GM21381 (cell line): Measurements from ENCODE around the gene APEH.
"Not testable (repeated sequence)": the region's sequence is repeated elsewhere in the genome, so short reads cannot be mapped to it uniquely, and the experiment has no call there.

Experiments
- ATAC-seq: cut with Tn5 transposase; IDR thresholded peaks from one replicate; pipeline ENCODE4 v1.9.1; 2021; ENCODE audit warnings: mild to moderate bottlenecking, moderate library complexity; ENCODE audit not compliant: unreplicated experiment

APEH gene

DNA sequence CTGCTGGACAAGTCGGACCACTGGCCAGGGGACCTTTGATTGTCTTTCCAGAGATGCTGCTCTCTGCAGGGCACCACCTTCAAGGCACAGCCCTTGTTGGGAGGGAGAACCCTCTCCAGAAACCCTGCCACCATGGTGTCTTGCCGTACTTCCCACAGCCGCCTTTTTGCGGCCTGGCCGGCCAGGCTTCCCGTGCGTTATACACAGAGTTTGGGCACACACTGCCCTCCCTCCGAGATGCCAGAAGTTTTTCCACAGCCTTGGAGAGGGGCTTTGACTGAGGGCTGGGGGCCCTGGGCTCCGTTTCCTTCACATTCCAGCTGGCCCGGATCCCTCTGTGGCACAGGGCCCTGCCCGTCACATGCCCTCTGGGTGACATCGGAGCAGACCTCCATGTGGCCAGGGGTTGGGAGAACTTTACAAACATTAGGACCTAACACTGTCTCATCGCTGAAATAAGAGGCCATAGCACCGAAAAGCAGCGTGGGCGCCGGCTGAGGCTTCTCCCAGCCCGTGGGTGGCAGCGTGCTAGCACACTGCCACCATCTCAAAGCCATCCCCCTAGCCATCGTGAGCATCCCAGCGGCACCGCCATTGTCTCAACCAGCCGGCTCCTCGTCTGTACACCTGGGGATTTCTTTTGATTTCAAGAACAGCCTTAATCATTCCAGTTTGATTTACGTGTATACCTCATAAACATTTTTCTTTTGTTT lies 6.3 kb upstream of the APEH start:
- ATAC-seq = no peak

- ATAC-seq = no peak
Observed at GRCh38 chr3:49668414-49668797, 5.7 kb upstream of the APEH start.

GRCh38 chr3:49668861-49669260 lies 5.3 kb upstream of the APEH start:
- ATAC-seq = no peak

GRCh38 chr3:49669352-49669751 lies 4.8 kb upstream of the APEH start:
- no peak for ATAC-seq

DNA sequence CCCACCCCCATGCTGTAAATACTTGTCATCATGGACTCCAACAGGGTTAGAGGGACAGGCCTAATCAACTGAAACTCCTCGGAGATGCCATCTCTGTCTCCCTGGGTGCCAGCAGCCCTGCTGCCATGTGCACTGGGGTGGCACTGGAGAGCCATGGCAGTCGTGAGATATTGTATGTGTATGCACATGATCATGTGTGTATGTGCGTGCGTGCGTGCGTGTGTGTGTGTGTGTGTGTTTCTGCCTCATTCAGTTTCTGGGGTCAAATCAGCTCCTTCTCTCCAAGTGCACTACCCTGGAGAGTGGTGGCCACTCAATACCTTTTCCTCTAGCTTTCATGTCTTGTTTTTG lies 3.2 kb upstream of the APEH start:
- ATAC-seq = no peak

GRCh38 chr3:49671291-49672288 lies 2.6 kb upstream of the APEH start:
- ATAC-seq = no peak

DNA sequence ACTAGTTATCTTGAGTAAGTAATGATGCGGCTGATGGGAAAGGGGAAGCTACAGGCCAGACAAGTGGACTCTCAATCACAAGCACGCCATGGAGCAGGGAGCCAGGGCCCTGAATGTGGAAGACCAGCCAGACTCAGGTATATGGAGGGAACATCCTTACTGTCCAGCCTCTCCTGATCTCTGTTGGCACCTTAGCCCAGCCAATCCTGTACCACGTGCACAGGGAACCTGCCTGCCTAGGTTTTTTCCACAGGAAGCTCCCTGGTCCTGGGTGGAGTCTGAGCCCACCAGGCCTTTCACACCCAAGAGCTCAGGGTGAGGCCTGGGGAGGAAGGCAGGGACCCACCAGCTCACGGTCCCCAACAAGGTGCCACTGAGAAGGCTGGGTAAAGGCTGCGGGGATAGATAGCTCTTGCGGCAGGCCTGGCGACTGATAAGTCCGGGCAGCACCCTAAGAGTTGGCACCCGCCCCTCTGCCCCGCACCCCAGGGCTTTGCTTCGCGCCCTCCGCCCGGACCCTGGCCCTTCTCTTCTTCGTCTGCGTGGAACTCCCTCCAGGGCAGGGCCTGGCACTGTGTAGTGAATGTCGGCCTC lies 933 bp upstream of the APEH start:
- no peak for ATAC-seq

DNA sequence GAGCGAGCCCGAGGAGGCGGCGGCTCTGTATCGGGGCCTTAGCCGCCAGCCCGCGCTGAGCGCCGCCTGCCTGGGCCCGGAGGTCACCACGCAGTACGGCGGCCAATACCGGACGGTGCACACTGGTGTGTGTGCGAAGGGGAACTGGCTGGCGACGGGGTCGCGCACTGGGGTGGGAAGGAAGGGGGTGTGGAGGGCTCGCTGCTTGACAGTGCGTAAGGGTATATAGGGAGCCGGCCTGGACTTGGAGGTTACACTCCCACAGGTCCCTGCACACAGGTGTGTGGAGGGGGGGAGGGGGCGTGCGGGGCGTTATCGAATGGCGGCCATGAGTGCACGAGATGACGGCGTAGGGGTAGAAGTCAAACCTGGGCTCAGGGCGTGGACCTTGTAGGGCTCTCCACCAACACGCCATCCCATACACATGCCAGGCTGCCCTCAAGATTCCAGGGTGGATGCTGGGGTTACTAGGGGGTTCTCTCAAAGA lies 389 bp downstream of the APEH start:
- ATAC-seq = peak; percentile 22

GRCh38 chr3:49675912-49676311 lies 1.8 kb downstream of the APEH start:
- no peak for ATAC-seq

- ATAC-seq = no peak
Observed at GRCh38 chr3:49680493-49681231, 6.5 kb downstream of the APEH start.

DNA sequence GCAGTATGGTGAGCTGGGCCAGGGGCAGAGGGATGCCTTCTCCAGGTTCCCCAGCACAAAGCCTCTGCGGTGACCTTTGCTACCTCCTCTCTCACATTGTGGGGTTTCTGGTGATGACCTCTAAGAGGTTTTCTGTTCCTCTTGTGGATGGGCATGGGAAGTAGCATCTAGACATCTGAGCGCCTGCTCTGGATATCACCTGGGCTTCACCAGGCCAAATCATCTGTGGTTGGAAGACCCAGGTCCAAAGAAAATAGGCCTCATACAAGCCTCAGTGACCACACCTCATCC lies 7.0 kb downstream of the APEH start:
- no peak for ATAC-seq

DNA sequence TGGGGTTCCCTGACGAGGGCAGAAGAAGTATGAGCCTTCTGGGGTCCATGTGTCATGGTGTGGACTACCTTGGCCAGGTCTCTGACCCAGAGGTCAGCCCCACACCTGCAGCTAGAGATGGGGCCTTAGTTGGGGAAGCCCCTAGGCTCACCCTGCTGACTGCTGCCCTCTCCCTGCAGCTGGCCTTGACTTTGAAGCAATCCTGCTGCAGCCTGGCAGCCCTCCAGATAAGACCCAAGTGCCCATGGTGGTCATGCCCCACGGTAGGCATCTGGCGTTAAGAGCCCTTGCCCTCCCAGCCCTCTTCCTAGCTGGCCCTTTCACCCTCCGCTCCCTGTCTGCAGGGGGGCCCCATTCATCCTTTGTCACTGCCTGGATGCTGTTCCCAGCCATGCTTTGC lies 7.4 kb downstream of the APEH start:
- ATAC-seq = no peak

DNA sequence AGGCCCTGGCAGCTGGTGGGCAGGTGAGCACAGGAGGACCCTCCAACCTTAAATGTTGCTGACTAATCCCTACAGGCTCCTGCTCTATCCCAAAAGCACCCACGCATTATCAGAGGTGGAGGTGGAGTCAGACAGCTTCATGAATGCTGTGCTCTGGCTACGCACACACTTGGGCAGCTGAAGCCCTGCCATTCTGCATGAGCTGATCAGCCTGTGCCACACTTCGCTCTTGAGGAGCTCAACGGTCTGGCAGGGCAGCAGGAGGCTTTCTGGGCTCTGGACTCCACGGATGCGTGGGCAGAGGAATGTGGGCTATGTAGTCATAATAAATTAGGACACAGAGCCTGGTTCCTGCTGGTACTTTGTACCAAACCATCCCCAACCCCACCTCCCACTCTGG lies 9.0 kb downstream of the APEH start:
- no peak for ATAC-seq

DNA sequence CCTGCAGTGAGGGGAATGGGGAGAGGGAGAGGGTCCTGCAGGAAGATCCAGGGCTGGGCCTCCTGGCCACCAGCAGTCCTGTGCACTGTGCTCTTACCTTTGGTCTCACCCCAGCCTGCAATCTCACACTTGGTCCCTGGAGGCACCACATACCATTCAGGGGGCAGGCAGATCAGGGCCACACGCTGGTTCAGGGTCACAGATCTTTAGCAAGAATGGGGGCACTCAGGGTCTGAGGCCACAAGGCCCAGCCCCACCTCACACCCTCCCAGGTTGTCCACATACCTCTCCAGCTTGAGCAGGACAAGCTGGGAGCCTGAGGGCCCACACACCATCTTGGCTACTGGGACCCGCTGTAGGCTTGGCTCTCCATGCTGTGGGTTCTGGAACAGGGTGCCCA lies 10.3 kb downstream of the APEH start:
- ATAC-seq = not testable (repeated sequence)

GRCh38 chr3:49685103-49685502 lies 11.0 kb downstream of the APEH start:
- ATAC-seq = not testable (repeated sequence)

- not testable (repeated sequence) for ATAC-seq
Observed at GRCh38 chr3:49685846-49686245, 11.7 kb downstream of the APEH start.

- ATAC-seq = not testable (repeated sequence)
Observed at GRCh38 chr3:49686346-49686745, 12.2 kb downstream of the APEH start.

GRCh38 chr3:49686769-49687423 lies 12.7 kb downstream of the APEH start:
- not testable (repeated sequence) for ATAC-seq

DNA sequence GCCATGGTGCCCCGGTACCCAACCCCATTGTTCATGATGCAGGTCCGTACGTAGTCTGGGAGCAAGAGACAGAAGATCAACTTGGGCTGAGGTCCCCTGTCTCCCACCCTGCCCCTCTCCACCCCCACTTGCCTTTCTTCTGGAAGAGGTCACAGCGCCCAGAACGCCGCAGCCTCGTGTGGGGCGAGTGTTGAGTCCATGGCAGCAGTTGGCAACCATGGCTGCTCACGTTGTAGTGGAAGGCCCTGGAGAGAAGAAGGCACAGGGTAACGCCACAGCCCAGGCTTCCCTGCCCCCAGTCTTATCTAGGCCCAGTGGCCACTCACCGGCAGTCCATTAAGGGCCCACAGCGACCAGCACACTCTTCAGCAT lies 13.3 kb downstream of the APEH start:
- ATAC-seq = not testable (repeated sequence)

GRCh38 chr3:49688338-49689045 lies 14.3 kb downstream of the APEH start:
- ATAC-seq = peak; percentile 21
